Calu3 (cell line): ENCODE results near the gene SH3RF1. TPM values are rescaled to one million over a fixed set of nuclear protein-coding genes. Genes with fewer than 3 reads are reported as not detected.

Experiments
- BruUV-seq: library from RNA; stranded (reverse); fragments of 400-500 nt; replicated peaks from 2 replicates; lab custom pipeline; 2021; lab: Mats Ljungman, UMichigan
- CTCF ChIA-PET: fragments of 300-600 bp; sonication (Branson Sonifier 250); formaldehyde crosslinking; loops from one replicate; lab custom pipeline; 2022; ENCODE audit warnings: antibody characterized with exemption; lab: Charles Lee
- DNase-seq: peaks from one replicate; pipeline ENCODE4 v3.0.0; 2022
- H3K27ac Mint-ChIP-seq: one replicate; pipeline ENCODE4 v1.8.0; 2022; ENCODE audit warnings: mixed read lengths; ENCODE audit not compliant: unreplicated experiment
- H3K27me3 Mint-ChIP-seq: one replicate; pipeline ENCODE4 v1.8.0; 2022; ENCODE audit warnings: mixed read lengths; ENCODE audit not compliant: unreplicated experiment
- H3K36me3 Mint-ChIP-seq: one replicate; pipeline ENCODE4 v1.8.0; 2022; ENCODE audit warnings: mild to moderate bottlenecking, moderate library complexity, mixed read lengths; ENCODE audit not compliant: insufficient read depth, unreplicated experiment
- H3K4me1 Mint-ChIP-seq: one replicate; pipeline ENCODE4 v1.8.0; 2022; ENCODE audit warnings: mild to moderate bottlenecking, low read depth, mixed read lengths; ENCODE audit not compliant: unreplicated experiment
- H3K4me3 Mint-ChIP-seq: one replicate; pipeline ENCODE4 v1.8.0; 2022; ENCODE audit warnings: mild to moderate bottlenecking, low read depth, moderate library complexity, mixed read lengths; ENCODE audit not compliant: unreplicated experiment
- H3K9me3 Mint-ChIP-seq: one replicate; pipeline ENCODE4 v1.8.0; 2022; ENCODE audit warnings: low read depth, mixed read lengths; ENCODE audit not compliant: unreplicated experiment
- CTCF ChIP-seq: fragments of 200-600 bp; IDR thresholded peaks from one replicate; pipeline ENCODE4 v1.8.0; 2022; ENCODE audit warnings: antibody characterized with exemption; ENCODE audit not compliant: unreplicated experiment
- intact Hi-C: fragments of 100-400 bp; cut with micrococcal nuclease; formaldehyde crosslinking; loops from one replicate; pipeline ENCODE4 v1.10.0; 2022; ENCODE audit not compliant: unreplicated experiment
- total RNA-seq: library from RNA; stranded (reverse); gene quantifications from 2 replicates; pipeline ENCODE4 v1.2.3, GENCODE V29; 2022

Gene SH3RF1
- total RNA-seq, 1 experiment from 2014 or later: 70.1 TPM

- BruUV-seq: no TSS peak
- Mint-ChIP-seq H3K4me1 (peaks cover 28% of the 10 kb centered on the region), H3K4me3 (peak overlapping the region; percentile 55), H3K9me3 (no peaks in the 10 kb centered on the region), H3K27me3 (no peaks in the 10 kb centered on the region), H3K27ac (peak overlapping the region; percentile 84), H3K36me3 (peaks cover 49% of the 10 kb centered on the region)
- TF ChIP-seq CTCF: no peak
- CTCF ChIA-PET: interaction anchor here (0.5 to 0.7 kb wide), 2 partner anchors 125 to 128 kb away, joined by 3 to 4 read pairs; no protein-coding TSS in a partner anchor
- DNase-seq: no peak
- intact Hi-C loops: no loop called here
Measured at GRCh38 chr4:169243825-169244609, 26.7 kb downstream of the SH3RF1 start.

GRCh38 chr4:169241464-169241863 lies 29.3 kb downstream of the SH3RF1 start:
- no peak for DNase-seq
- Mint-ChIP-seq H3K36me3 (peaks cover 45% of the 10 kb centered on the region), H3K9me3 (no peaks in the 10 kb centered on the region), H3K27me3 (no peaks in the 10 kb centered on the region), H3K4me1 (peaks cover 40% of the 10 kb centered on the region), H3K4me3 (no peak overlapping the region), H3K27ac (no peak overlapping the region)
- TF ChIP-seq CTCF: no peak
- intact Hi-C loops: no loop called here
- CTCF ChIA-PET: no interaction called here
- BruUV-seq: no TSS peak

- BruUV-seq: no TSS peak
- Mint-ChIP-seq H3K27ac (no peak overlapping the region), H3K4me1 (peaks cover 45% of the 10 kb centered on the region), H3K27me3 (no peaks in the 10 kb centered on the region), H3K36me3 (peaks cover 48% of the 10 kb centered on the region), H3K4me3 (no peak overlapping the region), H3K9me3 (no peaks in the 10 kb centered on the region)
- DNase-seq: no peak
- CTCF ChIA-PET: interaction anchor here (1.0 kb wide), 1 partner anchor 8 kb away, joined by 5 read pairs; no protein-coding TSS in a partner anchor
- no peak for TF ChIP-seq CTCF
- intact Hi-C loops: no loop called here
Measured at GRCh38 chr4:169239221-169239905, 31.4 kb downstream of the SH3RF1 start.

GRCh38 chr4:169238445-169238844 lies 32.3 kb downstream of the SH3RF1 start:
- DNase-seq: no peak
- CTCF ChIA-PET: interaction anchor here (1.0 kb wide), 1 partner anchor 8 kb away, joined by 5 read pairs; no protein-coding TSS in a partner anchor
- no peak overlapping the region for H3K4me3 Mint-ChIP-seq
- H3K27ac Mint-ChIP-seq: no peak overlapping the region
- H3K9me3 Mint-ChIP-seq: no peaks in the 10 kb centered on the region
- H3K4me1 Mint-ChIP-seq: peaks cover 46% of the 10 kb centered on the region
- intact Hi-C loops: no loop called here
- H3K36me3 Mint-ChIP-seq: peaks cover 46% of the 10 kb centered on the region
- H3K27me3 Mint-ChIP-seq: no peaks in the 10 kb centered on the region
- no TSS peak for BruUV-seq
- no peak for TF ChIP-seq CTCF
